A549 (cell line): ENCODE data around the gene GALNT7. TPM values are rescaled to one million over a fixed set of nuclear protein-coding genes. Genes with fewer than 3 reads are reported as not detected.

Source experiments
- ATAC-seq, 2 experiments: fragments of 200-7000 bp in 1 of 2; fragments of >200 bp in 1 of 2; cut with Nextera tagmentation in 1 of 2; cut with Tn5 transposase in 1 of 2; 3 replicates each; pipeline versions ENCODE4 v1.8.0 to v1.9.1; 2018 to 2020; ENCODE audit warnings: mild to moderate bottlenecking in 1 of 2, moderate library complexity in 1 of 2
- CTCF ChIA-PET: fragments of 300-600 bp; sonication (Branson Sonifier 250); formaldehyde crosslinking; extraction: SDS; loops from one replicate; lab custom pipeline; 2021; ENCODE audit warnings: antibody characterized with exemption, inconsistent platforms; lab: Yijun Ruan, JAX
- POLR2A ChIA-PET: fragments of 350-600 bp; formaldehyde crosslinking; extraction: SDS; loops from one replicate; lab custom pipeline; 2021; ENCODE audit warnings: antibody characterized with exemption, inconsistent platforms; lab: Yijun Ruan, JAX
- DNase-seq, 2 experiments: peaks; one replicate each; pipeline versions ENCODE4 v3.0.0 to v3.0.0-alpha.2; 2011 to 2016; ENCODE audit warnings: low read depth in 1 of 2, low spot score in 1 of 2
- FAIRE-seq: peaks from 2 replicates; lab custom pipeline; 2011; peaks lifted over from hg19 to GRCh38; lab: Jason Lieb, UNC
- H3K27ac ChIP-seq, 2 experiments: fragments of >200 bp; sonication (Bioruptor Twin); formaldehyde crosslinking; 3 replicates each; pipeline ENCODE4 v1.5.1; 2016 to 2017
- H3K4me1 ChIP-seq: fragments of >200 bp; sonication (Bioruptor Twin); formaldehyde crosslinking; 3 replicates; pipeline ENCODE4 v1.6.1; 2016
- H3K4me2 ChIP-seq: fragments of >200 bp; sonication (Bioruptor Twin); formaldehyde crosslinking; 3 replicates; pipeline ENCODE4 v1.6.1; 2016
- H3K4me3 ChIP-seq: fragments of >200 bp; sonication (Bioruptor Twin); formaldehyde crosslinking; 3 replicates; pipeline ENCODE4 v1.5.1; 2016
- H3K9me3 ChIP-seq: fragments of >200 bp; sonication (Bioruptor Twin); formaldehyde crosslinking; 3 replicates; pipeline ENCODE4 v1.6.1; 2016
- BHLHE40 ChIP-seq: IDR thresholded peaks from 2 replicates; pipeline ENCODE4 v1.6.1; 2012; ENCODE audit warnings: low read depth, low read length, inconsistent platforms
- CEBPB ChIP-seq, 2 experiments: fragments of >200 bp in 1 of 2; sonication (Bioruptor Twin) in 1 of 2; formaldehyde crosslinking in 1 of 2; IDR thresholded peaks; 2 replicates each; pipeline ENCODE4 v1.6.1; 2012 to 2016
- CHD4 ChIP-seq: fragments of 200-600 bp; sonication (generic); IDR thresholded peaks from 2 replicates; pipeline ENCODE4 v1.6.1; 2016; ENCODE audit warnings: antibody characterized with exemption, mild to moderate bottlenecking, borderline replicate concordance
- ESRRA ChIP-seq: fragments of 150-350 bp; IDR thresholded peaks from 2 replicates; pipeline ENCODE4 v1.6.1; 2014; ENCODE audit warnings: mild to moderate bottlenecking, low read length, borderline replicate concordance
- FOSL2 ChIP-seq, 2 experiments: fragments of 450-650 bp in 1 of 2; fragments of >200 bp in 1 of 2; sonication (Bioruptor Twin) in 1 of 2; formaldehyde crosslinking; IDR thresholded peaks; 2 replicates each; pipeline versions ENCODE4 v1.5.0 to v1.6.1; 2016 to 2020; ENCODE audit warnings: mild to moderate bottlenecking in 1 of 2, moderate library complexity in 1 of 2
- KDM1A ChIP-seq: fragments of 200-600 bp; sonication (generic); IDR thresholded peaks from 2 replicates; pipeline ENCODE4 v1.6.1; 2016; ENCODE audit warnings: low read depth, mild to moderate bottlenecking
- NR3C1 ChIP-seq: fragments of >200 bp; sonication (Bioruptor Twin); formaldehyde crosslinking; IDR thresholded peaks from 3 replicates; pipeline ENCODE4 v1.6.1; 2017
- POLR2A ChIP-seq: IDR thresholded peaks from 2 replicates; pipeline ENCODE4 v1.6.1; 2012; ENCODE audit warnings: mild to moderate bottlenecking, low read length
- RAD21 ChIP-seq, 2 experiments: fragments of >200 bp in 1 of 2; sonication (Bioruptor Twin) in 1 of 2; formaldehyde crosslinking in 1 of 2; IDR thresholded peaks in 1 of 2; conservative IDR thresholded peaks in 1 of 2; 2 replicates in 1 of 2; 3 replicates in 1 of 2; pipeline ENCODE4 v1.6.1; 2012 to 2018; ENCODE audit warnings: inconsistent platforms in 1 of 2
- RFX5 ChIP-seq: fragments of 450-650 bp; IDR thresholded peaks from 2 replicates; pipeline ENCODE4 v1.7.1; 2014; ENCODE audit warnings: antibody characterized with exemption, mild to moderate bottlenecking, moderate library complexity
- SREBF2 ChIP-seq: fragments of 450-650 bp; IDR thresholded peaks from 2 replicates; pipeline ENCODE4 v1.6.1; 2014; ENCODE audit warnings: mild to moderate bottlenecking, moderate library complexity
- ZC3H11A ChIP-seq: fragments of 450-650 bp; IDR thresholded peaks from 2 replicates; pipeline ENCODE4 v1.6.1; 2014; ENCODE audit warnings: antibody characterized with exemption, mild to moderate bottlenecking
- ZNF302 ChIP-seq: fragments of 250-450 bp; sonication (Bioruptor Pico); IDR thresholded peaks from 2 replicates; pipeline ENCODE4 v1.9.0; 2021; ENCODE audit warnings: inconsistent platforms, mild to moderate bottlenecking, moderate library complexity
- ZSCAN20 ChIP-seq: fragments of 250-450 bp; sonication (Bioruptor Pico); IDR thresholded peaks from 2 replicates; pipeline ENCODE4 v1.8.0; 2022; ENCODE audit warnings: mild to moderate bottlenecking, moderate library complexity
- WGBS: methylation state at CpG from one replicate; pipeline ENCODE4 v1.1.6; 2017; ENCODE audit errors: missing lambda C conversion rate; 5-methylcytosine and 5-hydroxymethylcytosine counted together
- polyA plus RNA-seq, 4 experiments: library from polyadenylated mRNA; depleted of rRNA in 3 of 4; stranded (reverse); fragments of >200 nt; fragmentation: RNase III in 1 of 4; extraction: RNeasy Plus Mini Kit Qiagen cat#74134 plus additional on column Dnase treatment in 1 of 4; gene quantifications; 2 replicates in 3 of 4; 3 replicates in 1 of 4; pipeline ENCODE4 v1.2.3, GENCODE V29; 2011 to 2017
- TF ChIP-seq, protein P1 (sequence below): IDR thresholded peaks from 2 replicates; pipeline ENCODE4 v1.6.1; 2012
- TF ChIP-seq, protein P2 (sequence below): fragments of >200 bp; sonication (Bioruptor Twin); formaldehyde crosslinking; IDR thresholded peaks from 3 replicates; pipeline ENCODE4 v1.5.1; 2016
- TF ChIP-seq, protein P3 (sequence below): fragments of >200 bp; sonication (Bioruptor Twin); formaldehyde crosslinking; IDR thresholded peaks from 3 replicates; pipeline ENCODE4 v1.6.1; 2016
- TF ChIP-seq, protein P4 (sequence below): fragments of 200-600 bp; sonication (generic); IDR thresholded peaks from 2 replicates; pipeline ENCODE4 v1.6.1; 2016; ENCODE audit warnings: antibody characterized with exemption, mild to moderate bottlenecking, moderate library complexity
- TF ChIP-seq, protein P5 (sequence below): fragments of 250-450 bp; sonication (Bioruptor Pico); IDR thresholded peaks from 2 replicates; pipeline ENCODE4 v1.5.0; 2020; ENCODE audit warnings: low read depth, mild to moderate bottlenecking, moderate library complexity

Gene GALNT7
- polyA plus RNA-seq, 2 of the 4 experiments (the other 2 are of a cell fraction): 28.8 to 63.6 TPM

DNA sequence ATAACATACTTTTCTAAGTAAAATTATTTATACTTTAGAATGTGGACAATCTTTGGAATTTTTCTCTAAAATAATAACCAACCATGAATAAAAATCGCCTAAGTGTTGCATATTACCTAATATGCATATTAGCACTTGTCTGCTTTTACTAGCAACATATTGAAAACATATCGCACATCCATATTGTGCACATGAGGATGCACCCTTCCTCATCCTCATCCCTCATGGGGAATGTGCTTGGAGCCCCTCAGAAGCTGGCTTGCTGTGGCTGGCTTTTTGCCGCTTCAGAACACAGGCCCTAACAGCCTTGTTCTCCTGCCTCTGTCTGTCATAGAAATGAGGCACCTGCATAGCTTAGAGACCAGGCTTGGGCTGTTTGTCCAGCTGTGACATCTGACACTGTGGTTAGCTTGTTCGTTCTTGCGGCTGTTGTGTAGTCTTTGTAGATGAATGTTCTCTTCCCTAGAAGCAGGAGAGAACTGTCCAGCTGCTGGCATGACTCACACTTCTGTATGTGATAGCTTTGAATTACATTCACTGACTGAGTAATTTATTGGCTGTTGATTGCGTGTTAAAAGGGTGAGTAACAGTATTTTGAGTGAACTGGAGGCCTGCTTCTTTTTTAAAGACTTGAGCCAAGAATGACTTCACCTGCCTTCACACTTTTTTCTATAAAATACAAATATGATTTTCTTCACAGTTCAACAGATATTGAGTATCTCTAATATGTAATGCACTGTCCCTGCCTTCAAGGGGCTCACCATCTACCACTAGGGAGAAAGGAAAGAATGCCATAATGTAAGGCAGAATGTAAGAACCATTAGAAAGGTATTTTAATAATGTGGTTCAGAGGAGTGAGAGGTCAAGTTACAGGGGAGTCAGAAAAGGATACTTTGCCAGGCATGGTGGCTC, 83.7 kb downstream of the GALNT7 start (continued):
- TF ChIP-seq, protein P1, sequence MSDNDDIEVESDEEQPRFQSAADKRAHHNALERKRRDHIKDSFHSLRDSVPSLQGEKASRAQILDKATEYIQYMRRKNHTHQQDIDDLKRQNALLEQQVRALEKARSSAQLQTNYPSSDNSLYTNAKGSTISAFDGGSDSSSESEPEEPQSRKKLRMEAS: peak; percentile 40; the same call in 1 of the 2 replicates
- TF ChIP-seq NR3C1 (no peak), ZC3H11A (no peak), SREBF2 (no peak)
- TF ChIP-seq, protein P2, sequence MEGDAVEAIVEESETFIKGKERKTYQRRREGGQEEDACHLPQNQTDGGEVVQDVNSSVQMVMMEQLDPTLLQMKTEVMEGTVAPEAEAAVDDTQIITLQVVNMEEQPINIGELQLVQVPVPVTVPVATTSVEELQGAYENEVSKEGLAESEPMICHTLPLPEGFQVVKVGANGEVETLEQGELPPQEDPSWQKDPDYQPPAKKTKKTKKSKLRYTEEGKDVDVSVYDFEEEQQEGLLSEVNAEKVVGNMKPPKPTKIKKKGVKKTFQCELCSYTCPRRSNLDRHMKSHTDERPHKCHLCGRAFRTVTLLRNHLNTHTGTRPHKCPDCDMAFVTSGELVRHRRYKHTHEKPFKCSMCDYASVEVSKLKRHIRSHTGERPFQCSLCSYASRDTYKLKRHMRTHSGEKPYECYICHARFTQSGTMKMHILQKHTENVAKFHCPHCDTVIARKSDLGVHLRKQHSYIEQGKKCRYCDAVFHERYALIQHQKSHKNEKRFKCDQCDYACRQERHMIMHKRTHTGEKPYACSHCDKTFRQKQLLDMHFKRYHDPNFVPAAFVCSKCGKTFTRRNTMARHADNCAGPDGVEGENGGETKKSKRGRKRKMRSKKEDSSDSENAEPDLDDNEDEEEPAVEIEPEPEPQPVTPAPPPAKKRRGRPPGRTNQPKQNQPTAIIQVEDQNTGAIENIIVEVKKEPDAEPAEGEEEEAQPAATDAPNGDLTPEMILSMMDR: no peak
- TF ChIP-seq, protein P3, sequence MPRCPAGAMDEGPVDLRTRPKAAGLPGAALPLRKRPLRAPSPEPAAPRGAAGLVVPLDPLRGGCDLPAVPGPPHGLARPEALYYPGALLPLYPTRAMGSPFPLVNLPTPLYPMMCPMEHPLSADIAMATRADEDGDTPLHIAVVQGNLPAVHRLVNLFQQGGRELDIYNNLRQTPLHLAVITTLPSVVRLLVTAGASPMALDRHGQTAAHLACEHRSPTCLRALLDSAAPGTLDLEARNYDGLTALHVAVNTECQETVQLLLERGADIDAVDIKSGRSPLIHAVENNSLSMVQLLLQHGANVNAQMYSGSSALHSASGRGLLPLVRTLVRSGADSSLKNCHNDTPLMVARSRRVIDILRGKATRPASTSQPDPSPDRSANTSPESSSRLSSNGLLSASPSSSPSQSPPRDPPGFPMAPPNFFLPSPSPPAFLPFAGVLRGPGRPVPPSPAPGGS: 0 out of 3 replicates have a peak, but pooled peaks have one; percentile 54

DNA sequence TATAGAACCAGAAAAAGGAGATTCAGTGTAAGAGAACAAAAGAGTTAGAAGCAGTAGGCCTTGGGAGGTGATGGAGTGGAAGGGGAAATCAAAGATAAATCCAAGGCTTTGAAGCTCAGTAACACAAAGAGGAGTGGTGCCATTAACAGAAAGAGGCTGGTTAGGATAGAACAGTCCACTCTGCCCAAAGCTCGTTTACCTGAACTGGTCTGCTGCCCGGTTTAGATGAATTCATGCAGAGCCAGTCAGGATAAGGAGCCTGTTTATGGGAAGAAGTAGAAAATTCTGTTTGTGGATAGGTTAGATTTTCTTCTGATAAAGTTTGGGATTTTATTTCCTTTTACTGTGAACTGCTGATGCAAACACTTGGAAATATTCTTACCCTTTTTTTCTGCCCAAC, 85.0 kb downstream of the GALNT7 start:
- ChIA-PET POLR2A (no interaction called here), CTCF (interaction anchor here (0.7 to 2.0 kb wide), 2 partner anchors 83 to 240 kb away, joined by 3 to 12 read pairs; no protein-coding TSS in a partner anchor)
- no peak overlapping the region for H3K4me2 ChIP-seq
- DNase-seq: no peak
- no peak overlapping the region for H3K4me3 ChIP-seq
- 77% methylated on average over 2 of the region's 2 CpGs for WGBS
- no peaks in the 10 kb centered on the region for H3K9me3 ChIP-seq
- no peak for TF ChIP-seq POLR2A
- TF ChIP-seq, protein P4, sequence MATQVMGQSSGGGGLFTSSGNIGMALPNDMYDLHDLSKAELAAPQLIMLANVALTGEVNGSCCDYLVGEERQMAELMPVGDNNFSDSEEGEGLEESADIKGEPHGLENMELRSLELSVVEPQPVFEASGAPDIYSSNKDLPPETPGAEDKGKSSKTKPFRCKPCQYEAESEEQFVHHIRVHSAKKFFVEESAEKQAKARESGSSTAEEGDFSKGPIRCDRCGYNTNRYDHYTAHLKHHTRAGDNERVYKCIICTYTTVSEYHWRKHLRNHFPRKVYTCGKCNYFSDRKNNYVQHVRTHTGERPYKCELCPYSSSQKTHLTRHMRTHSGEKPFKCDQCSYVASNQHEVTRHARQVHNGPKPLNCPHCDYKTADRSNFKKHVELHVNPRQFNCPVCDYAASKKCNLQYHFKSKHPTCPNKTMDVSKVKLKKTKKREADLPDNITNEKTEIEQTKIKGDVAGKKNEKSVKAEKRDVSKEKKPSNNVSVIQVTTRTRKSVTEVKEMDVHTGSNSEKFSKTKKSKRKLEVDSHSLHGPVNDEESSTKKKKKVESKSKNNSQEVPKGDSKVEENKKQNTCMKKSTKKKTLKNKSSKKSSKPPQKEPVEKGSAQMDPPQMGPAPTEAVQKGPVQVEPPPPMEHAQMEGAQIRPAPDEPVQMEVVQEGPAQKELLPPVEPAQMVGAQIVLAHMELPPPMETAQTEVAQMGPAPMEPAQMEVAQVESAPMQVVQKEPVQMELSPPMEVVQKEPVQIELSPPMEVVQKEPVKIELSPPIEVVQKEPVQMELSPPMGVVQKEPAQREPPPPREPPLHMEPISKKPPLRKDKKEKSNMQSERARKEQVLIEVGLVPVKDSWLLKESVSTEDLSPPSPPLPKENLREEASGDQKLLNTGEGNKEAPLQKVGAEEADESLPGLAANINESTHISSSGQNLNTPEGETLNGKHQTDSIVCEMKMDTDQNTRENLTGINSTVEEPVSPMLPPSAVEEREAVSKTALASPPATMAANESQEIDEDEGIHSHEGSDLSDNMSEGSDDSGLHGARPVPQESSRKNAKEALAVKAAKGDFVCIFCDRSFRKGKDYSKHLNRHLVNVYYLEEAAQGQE: no peak
- TF ChIP-seq, protein P5, sequence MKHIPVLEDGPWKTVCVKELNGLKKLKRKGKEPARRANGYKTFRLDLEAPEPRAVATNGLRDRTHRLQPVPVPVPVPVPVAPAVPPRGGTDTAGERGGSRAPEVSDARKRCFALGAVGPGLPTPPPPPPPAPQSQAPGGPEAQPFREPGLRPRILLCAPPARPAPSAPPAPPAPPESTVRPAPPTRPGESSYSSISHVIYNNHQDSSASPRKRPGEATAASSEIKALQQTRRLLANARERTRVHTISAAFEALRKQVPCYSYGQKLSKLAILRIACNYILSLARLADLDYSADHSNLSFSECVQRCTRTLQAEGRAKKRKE (CRISPR knock-in tag): no peak
- TF ChIP-seq ESRRA: no peak
- no peak for TF ChIP-seq BHLHE40
- TF ChIP-seq ZSCAN20 (CRISPR knock-in tag): no peak
- no peak for TF ChIP-seq RAD21 (conservative IDR thresholded peaks at IDR 0.05 in 1 of 2, IDR thresholded peaks at IDR 0.05 in 1 of 2)
- no peak for TF ChIP-seq ZNF302 (CRISPR knock-in tag)
- no peak for TF ChIP-seq FOSL2 (IDR thresholded peaks at IDR 0.05)
- TF ChIP-seq FOSL2 (CRISPR knock-in tag; IDR thresholded peaks at IDR 0.05): no peak
- no peak for TF ChIP-seq CEBPB (IDR thresholded peaks at IDR 0.05)
- TF ChIP-seq CHD4: no peak
- TF ChIP-seq KDM1A: no peak
- TF ChIP-seq, protein P2: no peak
- TF ChIP-seq RFX5: no peak
- no peak for ATAC-seq
- FAIRE-seq: no peak
- peaks cover 28% of the 10 kb centered on the region for H3K4me1 ChIP-seq
- no peak overlapping the region for H3K27ac ChIP-seq
